Measurements from ENCODE around the gene GPATCH1.
"Not testable (repeated sequence)": the region's sequence is repeated elsewhere in the genome, so short reads cannot be mapped to it uniquely, and the experiment has no call there.

Gene GPATCH1

DNA sequence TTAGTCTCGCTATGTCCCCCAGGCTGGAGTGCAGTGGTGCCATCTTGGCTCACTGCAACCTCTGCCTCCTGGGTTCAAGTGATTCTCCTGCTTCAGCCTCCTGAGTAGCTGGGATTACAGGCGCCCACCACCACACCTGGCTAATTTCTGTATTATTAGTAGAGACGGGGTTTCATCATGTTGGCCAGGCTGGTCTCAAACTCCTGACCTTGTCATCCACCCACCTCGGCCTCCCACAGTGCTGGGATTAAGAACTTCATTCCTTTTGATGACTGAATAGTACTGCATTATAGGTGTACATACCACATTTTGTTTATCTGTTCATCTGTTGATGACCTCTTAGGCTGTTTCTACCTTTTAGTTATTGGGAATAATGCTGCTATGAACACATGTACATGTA, 71.6 kb downstream of the GPATCH1 start:
- in situ Hi-C loops (cut with HindIII; ENCODE audit: low sequenced_read_pairs): not testable (repeated sequence)

DNA sequence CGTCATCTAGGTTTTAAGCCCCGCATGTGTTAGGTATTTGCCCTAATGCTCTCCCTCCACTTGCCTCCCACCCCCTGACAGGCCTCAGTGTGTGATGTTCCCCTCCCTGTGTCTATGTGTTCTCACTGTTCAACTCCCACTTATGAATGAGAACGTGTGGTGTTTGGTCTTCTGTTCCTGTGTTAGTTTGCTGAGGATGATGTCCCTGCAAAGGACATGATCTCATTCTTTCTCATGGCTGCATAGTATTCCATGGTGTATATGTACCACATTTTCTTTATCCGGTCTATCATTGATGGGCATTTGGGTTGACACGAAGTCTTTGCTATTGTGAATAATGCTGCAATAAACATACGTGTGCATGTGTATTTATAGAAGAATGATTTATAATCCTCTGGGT, 73.3 kb downstream of the GPATCH1 start:
- in situ Hi-C loops (cut with HindIII; ENCODE audit: low sequenced_read_pairs): not testable (repeated sequence)

DNA sequence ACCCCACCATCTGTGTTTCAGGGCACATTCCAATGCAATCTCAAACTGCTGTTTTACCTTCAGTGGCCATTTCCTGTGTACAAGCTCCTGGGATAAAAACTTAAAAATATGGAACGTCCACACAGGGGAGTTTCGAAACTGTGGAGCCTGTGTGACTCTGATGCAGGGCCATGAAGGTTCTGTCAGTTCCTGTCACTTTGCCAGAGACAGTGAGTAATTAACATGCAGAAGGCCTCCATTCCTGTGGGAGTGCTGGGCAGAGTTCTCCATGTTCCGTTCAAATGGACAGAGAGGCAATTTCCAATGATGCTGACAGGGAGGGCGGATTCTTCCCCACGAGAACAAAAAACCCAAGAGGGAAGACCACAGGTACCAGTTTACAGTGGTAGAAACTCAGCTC, 75.4 kb downstream of the GPATCH1 start:
- in situ Hi-C loops (cut with HindIII; ENCODE audit: low sequenced_read_pairs): no loop called here

DNA sequence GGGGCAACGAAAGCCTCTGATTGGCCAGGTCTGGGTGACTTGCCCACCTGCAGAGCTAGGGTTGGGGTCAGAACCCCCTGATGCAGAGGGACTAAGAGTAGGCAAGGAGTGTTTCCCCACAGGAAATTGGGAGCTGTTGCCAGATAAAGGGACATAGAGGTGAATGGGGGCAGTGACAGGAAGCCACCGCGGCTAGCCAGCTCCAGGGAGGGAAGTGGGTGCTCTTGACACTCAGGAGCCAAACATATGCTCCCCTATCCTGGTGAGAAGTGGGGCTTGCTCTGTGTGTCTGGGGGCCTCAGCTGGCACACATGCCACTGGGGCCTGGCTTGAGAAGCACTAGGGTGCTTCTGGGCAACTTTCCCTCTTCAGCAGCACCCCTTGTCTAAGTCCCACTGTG, 76.9 kb downstream of the GPATCH1 start:
- in situ Hi-C loops (cut with HindIII; ENCODE audit: low sequenced_read_pairs): no loop called here

DNA sequence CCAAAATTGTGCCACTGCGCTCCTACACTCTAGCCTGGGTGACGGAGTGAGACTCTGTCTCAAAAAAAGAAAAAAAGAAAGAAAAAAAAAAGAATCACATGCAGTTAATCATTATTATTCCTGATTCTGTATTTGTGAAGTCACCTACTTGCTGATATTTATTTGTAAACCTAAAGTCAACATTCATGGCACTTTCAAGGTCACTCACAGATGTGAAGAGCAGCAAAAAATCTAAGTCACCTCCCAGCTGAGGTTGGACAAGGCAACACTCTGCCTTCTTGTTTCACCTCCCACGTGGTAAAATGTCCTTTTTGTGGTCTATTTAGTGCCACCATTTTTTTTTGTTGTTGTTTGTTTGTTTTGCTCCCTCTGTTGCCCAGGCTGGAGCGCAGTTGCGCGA, 77.4 kb downstream of the GPATCH1 start:
- in situ Hi-C loops (cut with HindIII; ENCODE audit: low sequenced_read_pairs): no loop called here

DNA sequence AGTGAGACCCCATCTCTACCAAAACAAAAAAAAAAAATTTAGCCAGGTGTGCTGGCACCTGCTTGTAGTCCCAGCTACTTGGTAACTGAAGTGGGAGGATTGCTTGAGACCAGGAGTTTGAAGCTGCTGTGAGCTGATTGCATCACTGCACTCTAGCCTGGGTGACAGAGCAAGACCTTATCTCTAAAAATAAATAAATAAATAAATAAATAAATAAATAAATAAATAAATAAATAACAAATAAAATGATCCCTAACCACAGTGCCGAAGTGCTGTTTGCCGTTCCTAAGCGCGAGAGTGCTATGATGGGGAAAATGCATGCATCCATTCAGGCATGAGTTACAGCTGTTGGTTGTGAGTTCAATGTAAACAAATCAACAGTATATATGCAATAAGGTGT, 78.2 kb downstream of the GPATCH1 start:
- in situ Hi-C loops (cut with HindIII; ENCODE audit: low sequenced_read_pairs): no loop called here

DNA sequence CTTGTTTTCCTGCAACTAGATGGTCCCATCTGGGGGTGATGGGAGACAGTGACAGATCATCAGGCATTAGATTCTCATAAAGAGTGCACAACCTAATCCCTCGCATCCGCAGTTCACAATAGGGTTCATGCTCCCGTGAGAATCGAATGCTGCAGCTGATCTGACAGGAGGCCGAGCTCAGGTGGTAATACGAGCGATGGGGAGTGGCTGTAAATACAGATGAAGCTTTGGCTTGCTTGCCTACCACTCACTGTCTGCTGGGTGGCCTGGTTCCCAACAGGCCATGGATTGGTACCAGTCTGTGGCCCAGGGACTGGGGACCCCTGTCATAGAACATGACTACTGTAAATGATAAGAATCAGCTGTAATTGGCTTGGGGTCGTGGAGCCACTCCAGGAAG, 78.9 kb downstream of the GPATCH1 start:
- in situ Hi-C loops (cut with HindIII; ENCODE audit: low sequenced_read_pairs): loop anchor here (10.0 kb wide), 1 partner anchor 565 kb away; no protein-coding TSS in a partner anchor

DNA sequence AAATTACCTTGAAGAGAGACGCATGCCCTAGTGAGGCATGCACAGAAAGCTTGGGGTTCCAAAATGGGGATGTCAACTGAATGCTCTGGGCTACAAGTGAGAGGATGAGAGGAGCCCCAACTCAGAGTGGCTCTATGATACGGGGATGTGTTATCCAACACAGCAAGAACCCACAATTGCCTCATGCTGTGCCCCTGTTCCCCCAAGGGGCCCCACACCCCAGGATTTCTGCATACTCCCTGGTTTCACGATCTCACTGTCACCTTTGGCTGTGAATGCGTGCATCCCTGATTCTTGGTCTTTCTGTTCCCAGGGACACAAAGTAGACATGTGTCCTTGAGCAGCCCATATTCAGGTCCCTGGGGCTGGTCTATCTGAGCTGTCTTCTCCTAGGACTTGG, 80.2 kb downstream of the GPATCH1 start:
- in situ Hi-C loops (cut with HindIII; ENCODE audit: low sequenced_read_pairs): loop anchor here (10.0 kb wide), 1 partner anchor 564 kb away; no protein-coding TSS in a partner anchor

DNA sequence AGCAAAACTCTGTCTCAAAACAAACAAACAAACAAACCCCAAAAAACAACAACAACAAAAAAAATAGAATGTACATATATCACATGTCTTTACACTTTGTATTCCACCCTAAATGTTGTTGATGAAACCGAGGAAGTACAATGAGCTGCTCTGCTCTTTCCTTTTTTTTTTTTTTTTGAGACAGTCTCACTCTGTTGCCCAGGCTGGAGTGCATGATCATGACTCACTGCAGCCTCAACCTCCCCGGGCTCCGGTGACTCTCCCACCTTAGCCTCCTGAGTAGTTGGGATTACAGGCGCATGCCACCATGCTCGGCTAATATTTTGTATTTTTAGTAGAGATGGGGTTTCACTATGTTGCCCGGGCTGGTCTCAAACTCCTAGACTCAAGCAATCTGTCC, 82.5 kb downstream of the GPATCH1 start:
- in situ Hi-C loops (cut with HindIII; ENCODE audit: low sequenced_read_pairs): loop anchor here (10.0 kb wide), 1 partner anchor 561 kb away; no protein-coding TSS in a partner anchor

DNA sequence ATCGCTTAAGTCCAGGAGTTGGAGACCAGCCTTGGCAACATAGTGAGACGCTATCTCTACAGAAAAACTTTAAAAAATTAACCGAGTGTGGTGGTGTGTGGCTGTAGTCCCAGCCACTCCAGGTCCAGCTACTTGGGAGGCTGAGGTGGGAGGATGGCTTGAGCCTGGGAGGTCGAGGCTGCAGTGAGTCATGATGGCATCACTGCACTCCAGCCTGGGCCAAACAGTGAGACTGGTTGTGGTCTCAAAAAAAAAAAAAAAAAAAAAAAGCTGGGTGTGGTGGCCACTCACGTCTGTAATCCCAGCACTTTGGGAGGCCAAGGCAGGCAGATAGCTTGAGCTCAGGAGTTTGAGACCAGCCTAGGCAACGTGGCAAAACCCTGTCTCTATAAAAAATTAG, 85.1 kb downstream of the GPATCH1 start:
- in situ Hi-C loops (cut with HindIII; ENCODE audit: low sequenced_read_pairs): loop anchor here (10.0 kb wide), 1 partner anchor 559 kb away; no protein-coding TSS in a partner anchor

DNA sequence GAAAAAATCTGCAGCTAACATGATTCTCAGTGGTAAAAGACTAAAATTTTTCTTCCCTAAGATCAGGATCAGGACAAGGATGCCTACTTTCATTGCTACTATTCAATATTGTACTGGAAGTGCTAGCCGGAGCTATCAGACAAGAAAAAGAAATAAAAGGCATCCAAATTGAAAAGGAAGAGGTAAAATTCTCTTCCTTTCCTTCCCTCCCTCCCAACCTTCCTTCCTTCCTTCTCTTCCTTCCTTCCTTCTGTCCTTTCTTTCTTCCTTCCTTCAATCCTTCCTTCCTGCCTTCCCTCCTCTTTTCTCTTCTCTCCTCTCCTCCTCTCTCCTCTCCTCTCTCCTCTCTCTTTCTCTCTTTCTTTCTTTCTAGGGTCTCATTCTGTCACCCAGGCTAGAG, 86.5 kb downstream of the GPATCH1 start:
- in situ Hi-C loops (cut with HindIII; ENCODE audit: low sequenced_read_pairs): loop anchor here (10.0 kb wide), 1 partner anchor 557 kb away; no protein-coding TSS in a partner anchor

DNA sequence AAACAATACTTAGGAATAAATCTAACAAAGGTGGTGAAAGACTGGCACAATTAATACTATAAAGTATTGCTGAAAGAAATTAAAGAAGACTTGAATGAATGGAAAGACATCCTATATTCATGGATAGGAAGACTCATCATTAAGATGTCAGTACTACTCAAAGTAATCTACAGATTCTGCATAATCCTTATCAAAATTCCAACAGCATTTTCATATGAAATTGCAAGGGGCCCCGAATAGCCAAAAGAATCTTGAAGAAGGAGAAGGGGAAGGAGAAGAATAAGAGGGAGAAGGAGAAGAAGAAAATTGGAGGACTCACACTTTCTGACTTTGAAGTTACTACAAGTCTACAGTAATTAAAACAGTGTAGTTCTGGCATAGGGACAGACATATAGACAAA, 87.5 kb downstream of the GPATCH1 start:
- in situ Hi-C loops (cut with HindIII; ENCODE audit: low sequenced_read_pairs): loop anchor here (10.0 kb wide), 1 partner anchor 556 kb away; no protein-coding TSS in a partner anchor

DNA sequence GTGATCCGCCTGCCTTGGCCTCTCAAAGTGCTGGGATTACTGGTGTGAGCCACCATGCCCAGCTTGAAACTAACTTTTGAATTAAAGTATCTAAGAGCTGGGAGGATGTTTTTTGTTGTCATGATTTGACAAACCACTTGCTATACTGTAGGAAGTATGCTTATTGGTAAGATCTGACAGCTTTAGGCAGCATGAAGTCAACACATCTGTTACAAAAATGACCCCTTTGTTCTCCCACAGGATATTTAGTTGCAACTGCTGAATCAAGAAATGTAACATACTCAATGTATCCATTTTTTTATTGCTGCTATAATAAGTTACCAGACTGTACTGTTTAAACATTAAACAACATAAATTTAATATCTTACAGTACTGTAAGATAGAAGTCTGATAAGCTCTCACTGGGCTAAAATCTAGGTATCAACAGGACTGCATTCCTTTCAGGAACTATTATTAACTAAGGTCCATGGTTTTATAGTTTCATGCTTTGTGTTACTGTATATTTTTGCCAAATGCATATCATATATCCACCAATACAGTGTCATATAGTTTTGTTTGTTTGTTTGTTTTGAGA, 90.3 kb downstream of the GPATCH1 start:
- in situ Hi-C loops (cut with HindIII; ENCODE audit: low sequenced_read_pairs): loop anchor here (10.0 kb wide), 1 partner anchor 57 kb away; no protein-coding TSS in a partner anchor

DNA sequence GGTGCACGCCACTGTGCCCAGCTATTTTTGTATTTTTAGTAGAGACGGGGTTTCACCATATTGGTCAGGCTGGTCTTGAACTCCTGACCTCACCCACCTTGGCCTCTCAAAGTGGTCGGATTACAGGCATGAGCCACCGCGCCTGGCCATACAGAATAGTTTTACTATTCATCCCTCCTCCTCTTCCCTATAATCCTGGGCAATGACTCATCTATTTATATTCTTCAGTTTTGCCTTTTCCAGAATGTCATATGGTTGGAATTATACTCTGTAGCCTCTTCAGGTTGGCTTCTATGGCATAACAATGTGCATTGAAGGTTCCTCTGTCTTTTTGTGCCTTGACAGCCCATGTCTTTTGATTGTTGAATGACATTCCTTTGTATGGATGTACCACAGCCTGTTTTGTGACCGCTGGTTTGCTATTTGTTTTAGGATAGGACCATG, 91.0 kb downstream of the GPATCH1 start:
- in situ Hi-C loops (cut with HindIII; ENCODE audit: low sequenced_read_pairs): loop anchor here (10.0 kb wide), 1 partner anchor 57 kb away; no protein-coding TSS in a partner anchor

DNA sequence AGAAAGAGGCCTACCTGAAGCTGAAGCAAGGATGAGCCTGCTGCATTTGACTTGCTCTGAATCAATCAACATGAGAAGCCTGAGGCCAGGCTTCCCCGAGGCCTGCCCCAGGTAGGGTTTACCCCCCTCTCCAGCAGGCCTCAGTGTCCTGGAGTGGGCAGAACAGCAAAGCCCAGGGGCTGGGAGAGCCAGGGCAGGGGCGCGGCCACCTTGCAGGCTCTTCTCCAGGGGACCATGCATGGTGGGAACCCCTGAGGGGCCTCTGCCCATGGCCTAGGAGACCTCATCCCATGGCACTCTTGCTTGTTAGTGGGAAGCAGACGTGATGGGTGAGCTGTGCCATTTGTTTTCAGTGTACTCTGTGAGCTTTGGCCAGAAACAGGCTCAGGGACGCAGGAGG, 93.2 kb downstream of the GPATCH1 start:
- in situ Hi-C loops (cut with HindIII; ENCODE audit: low sequenced_read_pairs): loop anchor here (10.0 kb wide), 1 partner anchor 59 kb away; no protein-coding TSS in a partner anchor

DNA sequence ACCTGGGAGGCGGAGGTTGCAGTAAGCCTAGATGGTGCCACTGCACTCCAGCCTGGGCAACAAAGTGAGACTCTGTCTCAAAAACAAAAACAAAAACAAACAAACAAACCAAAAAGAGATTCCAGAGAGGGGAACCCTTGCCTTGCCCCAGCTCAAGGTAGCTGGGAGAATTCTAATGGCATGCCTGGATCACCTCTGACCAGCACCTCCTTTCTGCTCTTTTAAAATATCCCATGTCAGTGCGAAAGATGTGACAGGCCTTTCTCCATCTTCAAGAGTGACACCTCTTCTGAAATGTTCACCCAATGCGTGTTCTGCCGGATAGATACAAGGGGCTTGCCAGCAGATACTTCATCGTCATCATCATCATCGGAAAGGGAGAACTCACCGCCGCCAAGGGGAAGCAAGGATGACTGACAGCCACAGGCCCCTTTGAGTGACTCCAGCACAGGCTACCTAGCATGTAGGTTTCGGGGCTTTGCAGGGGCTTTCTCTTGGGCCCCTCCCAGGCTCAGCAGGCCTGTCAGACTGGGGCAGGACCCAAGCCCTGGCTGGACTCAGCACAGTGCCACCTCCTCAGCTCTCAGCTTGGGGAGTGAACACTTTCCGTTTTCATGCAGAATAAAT, 94.3 kb downstream of the GPATCH1 start:
- in situ Hi-C loops (cut with HindIII; ENCODE audit: low sequenced_read_pairs): loop anchor here (5.0 to 10.0 kb wide), 2 partner anchors 38 to 60 kb away; no protein-coding TSS in a partner anchor

DNA sequence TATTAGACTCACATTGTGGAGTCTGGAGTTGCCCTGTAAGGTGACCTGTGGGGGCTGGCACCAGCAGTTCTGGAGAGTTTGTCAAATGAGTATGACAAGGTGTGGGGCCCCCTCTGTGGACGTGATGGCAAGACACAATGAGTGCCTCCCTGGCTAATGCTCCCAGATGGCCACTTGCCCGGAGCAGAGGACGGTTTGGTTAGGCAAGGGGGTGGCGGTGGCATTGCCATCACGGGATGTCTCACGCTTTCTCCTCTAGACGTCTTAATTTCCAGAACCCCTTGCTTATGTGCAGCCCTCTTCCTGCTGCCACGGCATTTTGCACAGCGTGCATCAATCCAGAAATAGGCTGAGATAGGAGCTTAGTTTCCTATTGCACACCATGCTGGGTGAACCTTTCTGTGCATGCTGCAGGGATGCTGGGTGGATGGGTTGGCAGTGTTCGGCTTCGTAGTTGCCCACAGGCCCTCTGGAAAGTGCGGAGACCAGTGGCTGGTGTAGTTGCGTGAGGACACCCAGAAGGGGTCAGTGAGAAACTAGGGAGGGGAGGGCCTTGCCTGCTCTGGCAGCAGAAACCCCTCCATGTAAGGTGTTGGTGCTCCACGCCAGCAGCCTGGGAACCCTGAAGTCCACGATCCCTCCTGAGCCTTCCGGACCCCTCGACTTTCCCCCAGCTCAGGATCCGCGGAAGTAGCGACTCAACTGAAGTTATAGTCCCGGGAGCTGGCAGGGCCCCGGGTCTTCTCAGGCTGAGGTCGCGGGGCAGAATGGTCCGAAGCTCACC, 95.1 kb downstream of the GPATCH1 start:
- in situ Hi-C loops (cut with HindIII; ENCODE audit: low sequenced_read_pairs): loop anchor here (5.0 to 10.0 kb wide), 2 partner anchors 39 to 61 kb away; no protein-coding TSS in a partner anchor

DNA sequence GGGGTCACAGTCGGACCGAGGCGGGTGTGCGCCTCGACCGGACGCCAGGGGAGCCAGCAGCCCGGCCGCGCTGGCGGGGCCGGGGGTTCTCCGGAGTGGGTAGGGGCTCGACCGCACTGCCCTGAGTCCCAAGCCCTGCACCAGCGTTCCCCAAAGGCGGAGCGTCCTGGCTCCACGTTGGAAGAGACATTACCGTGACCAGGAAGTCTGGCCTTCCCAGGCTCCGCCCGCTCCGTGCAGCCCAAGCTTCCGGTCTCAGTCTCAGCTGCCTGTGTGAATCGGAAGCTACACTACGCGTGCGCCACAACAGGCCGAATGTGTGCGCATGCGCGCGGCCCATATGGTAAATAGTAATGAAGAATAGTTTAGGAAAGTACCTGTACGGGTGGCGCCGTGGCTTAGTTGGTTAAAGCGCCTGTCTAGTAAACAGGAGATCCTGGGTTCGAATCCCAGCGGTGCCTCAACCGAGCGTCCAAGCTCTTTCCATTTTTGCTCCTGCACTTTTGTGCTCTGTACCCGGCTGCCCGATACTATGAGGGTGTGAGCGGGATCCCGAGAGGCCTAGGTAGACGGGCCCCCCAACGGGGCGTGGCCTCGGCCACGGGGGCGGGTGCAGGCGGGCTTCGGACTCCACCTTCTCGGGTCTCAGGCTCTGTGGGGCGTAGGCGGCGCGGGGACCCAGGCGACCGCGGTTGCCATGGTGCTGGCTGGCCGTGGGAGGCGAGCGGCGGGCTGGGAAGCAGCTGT, 95.9 kb downstream of the GPATCH1 start:
- in situ Hi-C loops (cut with HindIII; ENCODE audit: low sequenced_read_pairs): loop anchor here (5.0 to 10.0 kb wide), 2 partner anchors 40 to 62 kb away; no protein-coding TSS in a partner anchor

DNA sequence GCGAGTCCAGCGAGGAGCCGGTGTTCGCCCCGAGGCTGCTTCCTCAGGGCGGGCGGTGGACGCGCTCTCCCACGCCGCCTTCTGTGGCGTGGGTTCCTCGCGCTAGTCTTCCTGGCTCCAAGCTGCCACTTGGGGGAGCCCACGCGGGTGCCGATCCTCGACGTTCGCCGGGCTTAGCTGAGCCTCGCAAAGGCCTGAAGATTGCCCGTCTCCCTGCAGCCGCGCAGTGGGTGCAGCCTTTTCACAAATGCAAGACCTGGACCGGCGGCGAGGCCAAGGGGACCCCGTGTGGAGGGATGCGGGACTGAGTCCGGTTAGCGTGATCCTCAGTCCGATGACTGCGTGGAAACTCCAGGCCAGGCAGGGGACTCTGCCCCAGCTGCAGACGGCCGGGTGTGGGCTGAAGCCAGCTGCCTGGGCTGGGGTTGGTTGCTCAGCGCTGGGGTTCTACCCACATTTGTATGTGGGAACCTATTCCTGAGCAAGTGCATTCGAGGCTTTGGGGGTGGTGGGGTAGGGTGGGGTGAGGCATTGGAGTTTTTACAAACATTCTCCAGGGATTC, 96.5 kb downstream of the GPATCH1 start:
- in situ Hi-C loops (cut with HindIII; ENCODE audit: low sequenced_read_pairs): loop anchor here (5.0 to 10.0 kb wide), 2 partner anchors 40 to 63 kb away; no protein-coding TSS in a partner anchor
